ENCODE measurements around the gene SORCS2. TPM values are rescaled to one million over a fixed set of nuclear protein-coding genes. Genes with fewer than 3 reads are reported as not detected.

The SORCS2 gene
- polyA plus RNA-seq, 1 donor = 6.9 TPM

- DNase-seq = no peak
These were observed 101.4 kb downstream of the SORCS2 start for GRCh38 chr4:7293703-7294102.

- DNase-seq = no peak
These were observed 101.9 kb downstream of the SORCS2 start for GRCh38 chr4:7294176-7294756.

GRCh38 chr4:7295197-7295910 lies 103.0 kb downstream of the SORCS2 start:
- DNase-seq = no peak

GRCh38 chr4:7295911-7296660 lies 103.7 kb downstream of the SORCS2 start:
- no peak for DNase-seq

- no peak for DNase-seq
These were observed 104.5 kb downstream of the SORCS2 start for GRCh38 chr4:7296661-7297335.

GRCh38 chr4:7297374-7297773 lies 105.0 kb downstream of the SORCS2 start:
- DNase-seq = no peak

GRCh38 chr4:7297881-7298280 lies 105.5 kb downstream of the SORCS2 start:
- DNase-seq = no peak

- no peak for DNase-seq
These were observed 106.3 kb downstream of the SORCS2 start for GRCh38 chr4:7298619-7299009.

GRCh38 chr4:7299010-7299907 lies 106.9 kb downstream of the SORCS2 start:
- DNase-seq = no peak

GRCh38 chr4:7299908-7300710 lies 107.8 kb downstream of the SORCS2 start:
- DNase-seq = no peak

GRCh38 chr4:7300711-7301095 lies 108.4 kb downstream of the SORCS2 start:
- DNase-seq = no peak

- DNase-seq = no peak
These were observed 108.9 kb downstream of the SORCS2 start for GRCh38 chr4:7301126-7301785.

- DNase-seq = no peak
These were observed 109.7 kb downstream of the SORCS2 start for GRCh38 chr4:7301846-7302630.

GRCh38 chr4:7302781-7303404 lies 110.6 kb downstream of the SORCS2 start:
- no peak for DNase-seq

- no peak for DNase-seq
These were observed 111.2 kb downstream of the SORCS2 start for GRCh38 chr4:7303561-7303960.

- no peak for DNase-seq
These were observed 112.1 kb downstream of the SORCS2 start for GRCh38 chr4:7304436-7304835.

- DNase-seq = no peak
These were observed 114.0 kb downstream of the SORCS2 start for GRCh38 chr4:7306021-7306965.

- DNase-seq = no peak
These were observed 114.6 kb downstream of the SORCS2 start for GRCh38 chr4:7306986-7307385.
